Activated B cell treated with CpG ODN at 0.5 μM for 24 hours (primary cell): Measurements from ENCODE around the gene SCN2B. TPM values are rescaled to one million over a fixed set of nuclear protein-coding genes. Genes with fewer than 3 reads are reported as not detected.

Experiments used
- ATAC-seq: fragments of 200-7000 bp; cut with Tn5 transposase; one replicate; pipeline ENCODE4 v1.10.0; 2021; ENCODE audit warnings: low read depth, mild to moderate bottlenecking, moderate library complexity
- CTCF ChIA-PET: fragments of 350-600 bp; sonication (Branson Sonifier 250); formaldehyde crosslinking; loops from one replicate; lab custom pipeline; 2021; ENCODE audit warnings: antibody characterized with exemption; lab: Charles Lee
- POLR2A ChIA-PET: fragments of 350-600 bp; sonication (Branson Sonifier 250); formaldehyde crosslinking; loops from one replicate; lab custom pipeline; 2021; ENCODE audit warnings: antibody characterized with exemption; lab: Charles Lee
- DNase-seq: peaks from one replicate; pipeline ENCODE4 v3.0.0; 2022
- H3K27ac Mint-ChIP-seq: one replicate; pipeline ENCODE4 v1.8.0; 2020; ENCODE audit warnings: mixed read lengths
- H3K27me3 Mint-ChIP-seq: one replicate; pipeline ENCODE4 v1.8.0; 2021; ENCODE audit warnings: mixed read lengths
- H3K36me3 Mint-ChIP-seq: one replicate; pipeline ENCODE4 v1.8.0; 2021; ENCODE audit warnings: low read depth, mixed read lengths
- H3K4me1 Mint-ChIP-seq: one replicate; pipeline ENCODE4 v1.8.0; 2021; ENCODE audit warnings: mixed read lengths
- H3K4me3 Mint-ChIP-seq: one replicate; pipeline ENCODE4 v1.8.0; 2020; ENCODE audit warnings: mild to moderate bottlenecking, mixed read lengths
- H3K9me3 Mint-ChIP-seq: one replicate; pipeline ENCODE4 v1.8.0; 2020; ENCODE audit warnings: mixed read lengths
- CTCF ChIP-seq: fragments of 200-600 bp; IDR thresholded peaks from one replicate; pipeline ENCODE4 v1.8.0; 2022; ENCODE audit warnings: antibody characterized with exemption, mild to moderate bottlenecking
- intact Hi-C: fragments of 100-400 bp; cut with micrococcal nuclease; formaldehyde crosslinking; loops from one replicate; pipeline ENCODE4 v1.15.1; 2024
- total RNA-seq: library from RNA; stranded (reverse); gene quantifications from 2 replicates; pipeline ENCODE4 v1.2.3, GENCODE V29; 2022

SCN2B gene
- not detected in 2 replicates for total RNA-seq

GRCh38 chr11:118175993-118176777 lies at the start of gene SCN2B:
SCN2B (minus strand) TSS chr11:118176639; CDS start chr11:118176431, 208 bp downstream.
- DNase-seq (no peak), ATAC-seq (no peak)
- Mint-ChIP-seq H3K4me3 (no peak within 1 kb of the TSS), H3K9me3 (no peaks in the 10 kb centered on the region), H3K36me3 (no peaks in the 10 kb centered on the region), H3K27me3 (peaks cover 18% of the 10 kb centered on the region), H3K4me1 (no peaks in the 10 kb centered on the region), H3K27ac (no peak within 1 kb of the TSS)
- ChIA-PET POLR2A (no interaction called here), CTCF (no interaction called here)
- intact Hi-C loops: no loop called here
- no peak for TF ChIP-seq CTCF

GRCh38 chr11:118224511-118225188 lies 48.2 kb upstream of the SCN2B start, which contains the start of gene JAML:
JAML (minus strand) TSS chr11:118225011; CDS start chr11:118214866, 10,145 bp downstream.
- ChIA-PET POLR2A (interaction anchor here (4.1 kb wide), 1 partner anchor 11 kb away, joined by 25 read pairs; no protein-coding TSS in a partner anchor), CTCF (interaction anchor here (1.4 kb wide), 1 partner anchor 26 kb away, joined by 5 read pairs; no protein-coding TSS in a partner anchor)
- H3K27me3 Mint-ChIP-seq: peaks cover 26% of the 10 kb centered on the region
- DNase-seq: no peak
- intact Hi-C loops: no loop called here
- ATAC-seq: peak; percentile 60
- no peaks in the 10 kb centered on the region for H3K9me3 Mint-ChIP-seq
- no peaks in the 10 kb centered on the region for H3K36me3 Mint-ChIP-seq
- TF ChIP-seq CTCF: no peak
- H3K4me3 Mint-ChIP-seq: peak within 1 kb of the TSS; percentile 44
- peak within 1 kb of the TSS; percentile 30 for H3K27ac Mint-ChIP-seq
- peaks cover 57% of the 10 kb centered on the region for H3K4me1 Mint-ChIP-seq

- CTCF ChIA-PET: interaction anchor here (0.6 to 1.4 kb wide), 2 partner anchors 26 to 793 kb away, joined by 3 to 5 read pairs; no protein-coding TSS in a partner anchor
- H3K9me3 Mint-ChIP-seq: no peaks in the 10 kb centered on the region
- no peak for TF ChIP-seq CTCF
- no peak overlapping the region for H3K4me3 Mint-ChIP-seq
- H3K27ac Mint-ChIP-seq: no peak overlapping the region
- H3K36me3 Mint-ChIP-seq: no peaks in the 10 kb centered on the region
- intact Hi-C loops: no loop called here
- H3K4me1 Mint-ChIP-seq: peaks cover 51% of the 10 kb centered on the region
- DNase-seq: no peak
- no peak for ATAC-seq
- POLR2A ChIA-PET: interaction anchor here (4.1 kb wide), 1 partner anchor 11 kb away, joined by 25 read pairs; no protein-coding TSS in a partner anchor
- H3K27me3 Mint-ChIP-seq: peaks cover 32% of the 10 kb centered on the region
These were observed 47.6 kb upstream of the SCN2B start for GRCh38 chr11:118223992-118224391.

GRCh38 chr11:118223570-118223969 lies 47.1 kb upstream of the SCN2B start:
- H3K27ac Mint-ChIP-seq: no peak overlapping the region
- ATAC-seq (no peak), DNase-seq (no peak)
- peaks cover 35% of the 10 kb centered on the region for H3K27me3 Mint-ChIP-seq
- no peak overlapping the region for H3K4me3 Mint-ChIP-seq
- intact Hi-C loops: no loop called here
- H3K36me3 Mint-ChIP-seq: no peaks in the 10 kb centered on the region
- no peak for TF ChIP-seq CTCF
- peaks cover 47% of the 10 kb centered on the region for H3K4me1 Mint-ChIP-seq
- H3K9me3 Mint-ChIP-seq: no peaks in the 10 kb centered on the region
- CTCF ChIA-PET: interaction anchor here (0.6 kb wide), 1 partner anchor 794 kb away, joined by 3 read pairs; no protein-coding TSS in a partner anchor
- POLR2A ChIA-PET: interaction anchor here (4.1 kb wide), 1 partner anchor 10 kb away, joined by 25 read pairs; no protein-coding TSS in a partner anchor
